Retinal pigment epithelial cell (primary cell): ENCODE data around the gene MAS1.

ENCODE experiments used
- DNase-seq: peaks from one replicate; pipeline ENCODE4 v3.0.0-alpha.2; 2010; ENCODE audit warnings: low read depth
- H3K4me3 ChIP-seq: 2 replicates; pipeline ENCODE4 v1.5.1; 2011; ENCODE audit warnings: mild to moderate bottlenecking, low read length, control low read depth, moderate library complexity
- TF ChIP-seq, protein P1 (sequence below): conservative IDR thresholded peaks from 2 replicates; pipeline ENCODE4 v1.5.1; 2011; ENCODE audit warnings: low read depth, low read length, control low read depth, inconsistent platforms

Gene MAS1

DNA sequence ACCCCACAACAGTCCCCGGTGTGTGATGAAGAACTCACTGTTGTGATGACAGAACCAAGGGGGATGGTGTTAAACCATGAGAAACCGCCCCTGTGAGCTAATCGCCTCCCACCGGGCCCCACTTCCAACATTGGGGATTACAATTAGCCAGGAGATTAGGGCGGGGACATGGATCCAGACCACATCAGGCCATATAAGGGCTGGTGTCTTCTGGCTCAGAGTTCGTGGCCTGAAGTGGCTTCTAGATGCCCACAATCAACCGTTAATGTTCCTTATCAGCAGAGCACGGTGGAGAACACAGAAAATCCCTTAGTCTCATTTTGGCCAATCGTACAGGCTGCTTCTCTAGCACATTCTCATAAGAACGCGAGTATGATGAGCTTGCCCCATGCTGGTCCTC is 10.9 kb upstream of the MAS1 start:
- DNase-seq = no peak
- no peak overlapping the region for H3K4me3 ChIP-seq
- TF ChIP-seq, protein P1, sequence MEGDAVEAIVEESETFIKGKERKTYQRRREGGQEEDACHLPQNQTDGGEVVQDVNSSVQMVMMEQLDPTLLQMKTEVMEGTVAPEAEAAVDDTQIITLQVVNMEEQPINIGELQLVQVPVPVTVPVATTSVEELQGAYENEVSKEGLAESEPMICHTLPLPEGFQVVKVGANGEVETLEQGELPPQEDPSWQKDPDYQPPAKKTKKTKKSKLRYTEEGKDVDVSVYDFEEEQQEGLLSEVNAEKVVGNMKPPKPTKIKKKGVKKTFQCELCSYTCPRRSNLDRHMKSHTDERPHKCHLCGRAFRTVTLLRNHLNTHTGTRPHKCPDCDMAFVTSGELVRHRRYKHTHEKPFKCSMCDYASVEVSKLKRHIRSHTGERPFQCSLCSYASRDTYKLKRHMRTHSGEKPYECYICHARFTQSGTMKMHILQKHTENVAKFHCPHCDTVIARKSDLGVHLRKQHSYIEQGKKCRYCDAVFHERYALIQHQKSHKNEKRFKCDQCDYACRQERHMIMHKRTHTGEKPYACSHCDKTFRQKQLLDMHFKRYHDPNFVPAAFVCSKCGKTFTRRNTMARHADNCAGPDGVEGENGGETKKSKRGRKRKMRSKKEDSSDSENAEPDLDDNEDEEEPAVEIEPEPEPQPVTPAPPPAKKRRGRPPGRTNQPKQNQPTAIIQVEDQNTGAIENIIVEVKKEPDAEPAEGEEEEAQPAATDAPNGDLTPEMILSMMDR = no peak

DNA sequence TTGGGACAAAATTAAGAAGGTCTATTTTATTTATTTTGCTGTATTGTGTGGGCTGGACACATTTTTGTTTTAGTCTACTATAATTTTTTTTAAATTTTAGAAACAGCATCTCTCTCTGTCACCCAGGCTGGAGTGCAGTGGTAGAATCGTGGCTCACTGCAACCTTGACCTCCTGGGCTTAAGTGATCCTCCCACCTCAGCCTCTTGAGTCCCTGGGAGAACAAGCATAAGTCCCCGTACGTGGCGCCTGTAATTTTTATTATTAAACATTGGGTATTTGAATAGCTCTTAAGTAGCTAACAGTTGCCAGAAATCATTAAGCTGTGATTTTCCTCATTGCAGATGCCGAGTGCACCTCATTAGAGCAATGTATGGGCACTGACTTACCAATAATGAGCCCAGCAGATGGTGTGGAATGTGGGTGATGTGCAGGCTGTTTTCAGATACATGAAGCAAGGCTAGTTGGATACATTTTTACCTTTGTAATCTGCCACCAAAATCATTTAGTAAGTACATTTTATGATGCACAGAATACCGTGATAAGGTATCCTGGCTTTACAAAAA is 10.3 kb upstream of the MAS1 start:
- H3K4me3 ChIP-seq = no peak overlapping the region
- DNase-seq = peak; percentile 4
- TF ChIP-seq, protein P1 = no peak

DNA sequence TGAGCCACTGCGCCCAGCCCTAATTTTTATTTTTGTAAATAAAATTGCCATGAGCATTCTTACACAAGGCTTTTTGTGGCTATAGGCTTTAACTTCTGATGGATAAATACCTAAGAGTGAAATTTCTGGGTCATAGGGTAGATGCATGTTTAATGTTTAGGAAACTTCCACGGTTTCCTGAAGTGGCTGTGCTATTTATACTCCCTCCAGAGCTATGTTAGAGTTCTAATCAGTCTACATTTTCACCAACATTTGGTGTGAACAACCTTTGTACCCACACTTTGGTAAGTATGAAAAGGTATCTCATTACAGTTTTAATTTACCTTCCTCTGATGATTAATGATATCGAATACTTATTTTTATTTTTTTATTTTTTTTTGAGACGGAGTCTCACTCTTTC is 6.1 kb upstream of the MAS1 start:
- H3K4me3 ChIP-seq = no peak overlapping the region
- TF ChIP-seq, protein P1 = no peak
- DNase-seq = no peak

DNA sequence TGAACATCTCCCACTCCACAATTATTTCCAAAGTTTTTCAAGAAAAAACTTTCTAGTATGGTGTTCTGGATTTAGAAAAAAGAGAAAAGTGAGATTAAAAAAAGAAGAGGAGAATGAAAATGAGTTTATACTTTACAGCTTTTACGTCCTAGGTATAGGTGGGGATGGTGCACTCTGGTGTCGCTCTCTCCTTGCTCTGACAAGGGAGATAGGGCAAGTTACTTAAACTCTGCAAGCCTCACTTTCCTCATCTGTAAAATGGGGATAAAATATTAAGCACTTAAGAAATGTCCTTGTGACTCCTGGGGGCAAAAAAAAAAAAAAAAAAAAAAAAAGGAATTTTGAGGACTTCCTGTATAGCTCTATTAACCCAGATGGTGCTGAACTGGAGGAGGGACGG is 4.5 kb upstream of the MAS1 start:
- TF ChIP-seq, protein P1 = no peak
- H3K4me3 ChIP-seq = no peak overlapping the region
- DNase-seq = no peak

DNA sequence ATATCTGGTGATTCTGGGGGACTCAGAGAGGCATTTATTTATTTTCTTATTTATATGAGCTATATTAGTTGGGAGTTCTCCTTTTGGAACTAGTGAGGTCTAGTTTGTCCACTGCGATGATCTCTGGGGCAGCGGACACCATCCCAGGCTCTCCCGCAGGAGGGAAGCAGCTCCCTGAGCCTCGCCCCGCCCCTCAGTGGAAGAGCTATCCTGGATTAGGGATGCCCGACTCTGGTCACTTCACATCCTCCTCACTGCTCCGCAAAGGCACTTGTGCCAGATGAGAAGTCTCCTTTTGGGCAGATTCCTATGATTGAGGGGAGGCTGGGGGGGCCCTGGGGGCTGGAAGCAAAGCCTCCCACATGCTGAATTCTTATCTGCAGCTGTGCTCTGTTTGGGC is 3.6 kb upstream of the MAS1 start:
- TF ChIP-seq, protein P1 = no peak
- no peak for DNase-seq
- H3K4me3 ChIP-seq = no peak overlapping the region

DNA sequence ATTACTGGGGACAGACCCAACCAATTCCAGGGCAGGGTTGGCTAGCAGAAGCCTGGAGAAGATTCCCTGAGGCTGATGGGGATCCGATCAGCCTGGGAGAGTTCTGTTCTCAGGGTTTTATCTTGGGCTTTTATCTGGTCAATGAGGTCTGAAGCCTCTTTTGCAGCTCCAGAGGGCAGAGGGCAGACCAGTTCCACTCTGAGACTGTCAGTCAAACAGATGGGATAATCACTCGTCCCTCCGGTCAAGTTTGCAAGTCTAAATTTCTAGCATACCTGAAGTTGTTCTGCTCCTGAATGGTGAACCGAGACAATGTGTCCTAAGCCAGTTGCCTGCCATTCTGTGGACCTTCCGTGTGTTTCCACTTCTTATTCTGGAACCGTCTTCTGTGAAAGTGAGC is 3.0 kb upstream of the MAS1 start:
- no peak overlapping the region for H3K4me3 ChIP-seq
- no peak for DNase-seq
- TF ChIP-seq, protein P1 = no peak

DNA sequence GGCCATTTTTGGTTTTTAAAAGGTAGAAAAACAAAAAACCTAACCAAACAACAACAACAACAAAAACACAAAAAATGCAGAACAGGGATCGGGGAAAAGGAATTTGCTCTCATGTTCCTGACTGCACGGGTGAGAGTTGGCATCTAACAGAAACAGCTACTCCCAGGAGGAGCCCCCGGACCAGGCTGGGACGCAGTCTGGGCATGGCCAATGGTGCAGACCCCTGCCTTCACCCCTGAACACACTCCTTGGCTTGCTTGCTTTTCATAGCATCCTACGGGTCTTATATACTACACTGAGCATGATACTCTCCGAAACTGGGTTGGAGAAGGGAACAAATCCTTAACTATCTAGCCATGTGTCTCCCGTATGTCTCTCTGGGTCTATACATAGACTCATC is 587 bp upstream of the MAS1 start:
- no peak for DNase-seq
- TF ChIP-seq, protein P1 = no peak
- no peak overlapping the region for H3K4me3 ChIP-seq
